Fibroblast of lung (primary cell): ENCODE data around the gene TMEM234. TPM values are rescaled to one million over a fixed set of nuclear protein-coding genes. Genes with fewer than 3 reads are reported as not detected.

ENCODE experiments used
- DNase-seq, 2 donors: peaks; one replicate each; pipeline versions ENCODE4 v3.0.0 to v3.0.0-alpha.2; 2010; ENCODE audit warnings: low read depth in 2 of 2
- H2AFZ ChIP-seq: 2 replicates; pipeline ENCODE4 v1.5.1; 2012; ENCODE audit warnings: low read length, control low read depth, inconsistent platforms
- H3K27ac ChIP-seq: 2 replicates; pipeline ENCODE4 v1.5.1; 2011; ENCODE audit warnings: low read length, control low read depth; ENCODE audit not compliant: insufficient read depth
- H3K27me3 ChIP-seq: 2 replicates; pipeline ENCODE4 v1.5.1; 2011; ENCODE audit warnings: mild to moderate bottlenecking, low read length; ENCODE audit not compliant: control insufficient read depth, insufficient read depth
- H3K36me3 ChIP-seq: 2 replicates; pipeline ENCODE4 v1.5.1; 2011; ENCODE audit warnings: low read length; ENCODE audit not compliant: control insufficient read depth, insufficient read depth
- H3K4me1 ChIP-seq: 2 replicates; pipeline ENCODE4 v1.5.1; 2011; ENCODE audit warnings: low read length; ENCODE audit not compliant: control insufficient read depth, insufficient read depth; ENCODE audit errors: extremely low read depth
- H3K4me2 ChIP-seq: 2 replicates; pipeline ENCODE4 v1.5.1; 2011; ENCODE audit warnings: low read length, control low read depth; ENCODE audit not compliant: insufficient read depth; ENCODE audit errors: extremely low read depth
- H3K4me3 ChIP-seq, 4 experiments: fragments of 200-600 bp in 1 of 4; sonication (generic) in 1 of 4; replicated peaks in 1 of 4; 2 replicates each; pipeline ENCODE4 v1.5.1; 2011 to 2016; ENCODE audit warnings: low read length in 4 of 4, low read depth in 3 of 4, mild to moderate bottlenecking in 3 of 4, control low read depth in 2 of 4, inconsistent platforms in 1 of 4, mixed read lengths in 1 of 4; ENCODE audit not compliant: insufficient read depth in 1 of 4; ENCODE audit errors: control extremely low read depth in 1 of 4
- H3K79me2 ChIP-seq: 2 replicates; pipeline ENCODE4 v1.5.1; 2012; ENCODE audit warnings: mild to moderate bottlenecking, low read length, inconsistent platforms; ENCODE audit not compliant: control insufficient read depth, insufficient read depth
- H3K9ac ChIP-seq: 2 replicates; pipeline ENCODE4 v1.5.1; 2011; ENCODE audit warnings: mild to moderate bottlenecking, low read length, control low read depth; ENCODE audit not compliant: insufficient read depth
- H3K9me3 ChIP-seq: 2 replicates; pipeline ENCODE4 v1.5.1; 2012; ENCODE audit warnings: low read depth, low read length; ENCODE audit not compliant: control insufficient read depth, insufficient read depth
- H4K20me1 ChIP-seq: 2 replicates; pipeline ENCODE4 v1.5.1; 2011; ENCODE audit warnings: low read length; ENCODE audit not compliant: control insufficient read depth, insufficient read depth; ENCODE audit errors: extremely low read depth
- CTCF ChIP-seq, 2 donors: IDR thresholded peaks in 1 of 2; conservative IDR thresholded peaks in 1 of 2; 1 replicate in 1 of 2; 2 replicates in 1 of 2; pipeline ENCODE4 v1.5.1; 2011 to 2012; ENCODE audit warnings: low read length in 2 of 2, control low read depth in 1 of 2, inconsistent platforms in 1 of 2, low read depth in 1 of 2, mild to moderate bottlenecking in 1 of 2
- EZH2 ChIP-seq: IDR thresholded peaks from 2 replicates; pipeline ENCODE4 v1.5.1; 2012; ENCODE audit warnings: low read length, control low read depth, mild to moderate bottlenecking; ENCODE audit errors: missing control alignments
- polyA plus RNA-seq, 2 donors: library from polyadenylated mRNA; depleted of rRNA in 1 of 2; stranded (reverse) in 1 of 2; unstranded in 1 of 2; fragments of >200 nt; gene quantifications; 2 replicates each; pipeline ENCODE4 v1.2.1, GENCODE V29; 2011 to 2012; ENCODE audit warnings: missing spikeins in 1 of 2
- total RNA-seq: library from RNA; depleted of rRNA; stranded (reverse); fragments of >200 nt; gene quantifications from 2 replicates; pipeline ENCODE4 v1.2.1, GENCODE V29; 2014

Gene TMEM234
- total and polyA plus RNA-seq, 2 donors (not counting 1 experiment from before 2014, with no cell fraction given) = 15.8 to 17.5 TPM

DNA sequence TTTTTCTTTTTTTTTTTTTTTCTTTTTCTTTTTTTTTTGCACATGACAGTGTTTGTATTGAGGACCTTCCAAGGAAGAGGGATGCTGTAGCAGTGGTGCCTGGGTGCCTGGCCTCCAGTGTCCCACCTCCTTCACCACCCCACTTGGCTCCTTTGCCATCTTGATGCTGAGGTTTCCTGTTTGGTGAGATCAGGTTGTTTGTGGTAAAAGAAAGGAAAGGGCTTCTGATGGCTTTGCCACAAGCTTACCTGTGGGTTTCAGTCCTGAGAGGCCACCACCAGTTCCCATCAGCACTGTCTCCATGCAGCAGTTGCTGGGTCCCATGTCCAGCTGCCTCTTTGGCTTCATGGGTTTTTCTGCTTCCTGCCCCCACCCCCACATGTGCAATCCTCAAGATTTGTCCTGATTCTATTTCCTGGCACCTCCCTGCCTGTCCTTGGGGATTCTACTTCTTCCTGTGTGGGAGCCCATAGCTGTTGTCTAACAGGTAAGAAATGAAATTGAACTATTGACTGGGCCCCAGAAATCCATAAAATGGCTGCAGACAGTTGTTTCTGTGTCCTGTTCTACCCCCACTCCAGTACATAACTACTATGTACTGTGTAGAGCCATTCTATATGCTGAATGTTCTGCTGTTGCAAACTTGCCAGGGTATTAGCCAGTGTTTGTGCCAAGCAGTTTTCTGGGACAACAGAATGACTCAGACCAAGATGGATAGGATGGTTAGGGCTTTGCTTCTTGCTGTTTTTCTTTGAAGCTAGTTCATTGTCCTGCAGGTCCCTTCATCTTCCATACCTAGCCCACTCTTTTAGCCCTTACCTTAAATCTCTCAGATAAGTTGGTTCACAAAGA lies 26.0 kb downstream of the TMEM234 start:
- H3K27me3 ChIP-seq = no peaks in the 10 kb centered on the region
- TF ChIP-seq CTCF (conservative IDR thresholded peaks at IDR 0.05 in 1 of 2, IDR thresholded peaks at IDR 0.05 in 1 of 2; ENCODE audit: low read depth in 1 of 2, low read length in 2 of 2) = no peak
- TF ChIP-seq EZH2 = no peak
- DNase-seq = peak in 1 of 2 donors; percentile 53
- no peak overlapping the region for H3K4me3 ChIP-seq
- H3K27ac ChIP-seq = no peak overlapping the region
- H2AFZ ChIP-seq = no peak overlapping the region
- H4K20me1 ChIP-seq = no peaks in the 10 kb centered on the region
- no peaks in the 10 kb centered on the region for H3K79me2 ChIP-seq
- H3K9me3 ChIP-seq = no peaks in the 10 kb centered on the region
- H3K36me3 ChIP-seq = peaks cover 45% of the 10 kb centered on the region
- H3K9ac ChIP-seq = no peak overlapping the region
- H3K4me2 ChIP-seq = no peak overlapping the region
- peaks cover 14% of the 10 kb centered on the region for H3K4me1 ChIP-seq

DNA sequence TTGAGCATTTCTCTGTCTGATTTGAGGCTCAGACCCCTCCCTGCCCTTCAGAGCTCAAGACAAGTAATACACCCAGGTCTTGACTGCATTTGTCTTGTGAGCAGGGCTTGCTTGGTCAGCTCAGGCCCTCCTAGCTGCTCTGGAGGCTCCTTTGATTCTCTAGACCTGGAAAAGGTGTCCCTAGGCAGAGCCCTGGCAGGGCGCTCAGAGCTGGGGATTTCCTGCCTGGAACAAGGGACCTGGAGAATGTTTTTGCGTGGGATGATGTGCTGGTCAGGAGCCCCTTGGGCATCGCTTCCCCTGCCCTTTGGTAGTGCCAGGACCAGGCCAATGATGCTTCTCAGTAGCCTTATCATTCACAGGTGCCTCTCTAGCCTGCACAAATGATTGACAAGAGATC lies 26.6 kb downstream of the TMEM234 start:
- Histone ChIP-seq H3K4me1 (peaks cover 14% of the 10 kb centered on the region), H3K4me3 (no peak overlapping the region), H3K27ac (no peak overlapping the region), H3K9ac (no peak overlapping the region), H3K9me3 (no peaks in the 10 kb centered on the region), H3K27me3 (no peaks in the 10 kb centered on the region), H3K79me2 (no peaks in the 10 kb centered on the region), H3K36me3 (peaks cover 48% of the 10 kb centered on the region), H3K4me2 (no peak overlapping the region), H2AFZ (no peak overlapping the region), H4K20me1 (no peaks in the 10 kb centered on the region)
- TF ChIP-seq EZH2 (no peak), CTCF (conservative IDR thresholded peaks at IDR 0.05 in 1 of 2, IDR thresholded peaks at IDR 0.05 in 1 of 2; ENCODE audit: low read depth in 1 of 2, low read length in 2 of 2) (no peak)
- DNase-seq = no peak

DNA sequence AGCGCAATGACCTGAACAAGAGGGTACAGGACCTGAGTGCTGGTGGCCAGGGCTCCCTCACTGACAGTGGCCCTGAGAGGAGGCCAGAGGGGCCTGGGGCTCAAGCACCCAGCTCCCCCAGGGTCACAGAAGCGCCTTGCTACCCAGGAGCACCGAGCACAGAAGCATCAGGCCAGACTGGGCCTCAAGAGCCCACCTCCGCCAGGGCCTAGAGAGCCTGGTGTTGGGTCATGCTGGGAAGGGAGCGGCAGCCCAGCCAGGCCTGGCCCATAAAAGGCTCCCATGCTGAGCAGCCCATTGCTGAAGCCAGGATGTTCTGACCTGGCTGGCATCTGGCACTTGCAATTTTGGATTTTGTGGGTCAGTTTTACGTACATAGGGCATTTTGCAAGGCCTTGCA lies 27.2 kb downstream of the TMEM234 start:
- no peak overlapping the region for H3K9ac ChIP-seq
- H3K79me2 ChIP-seq = no peaks in the 10 kb centered on the region
- no peaks in the 10 kb centered on the region for H3K9me3 ChIP-seq
- H3K27ac ChIP-seq = no peak overlapping the region
- H3K27me3 ChIP-seq = no peaks in the 10 kb centered on the region
- TF ChIP-seq EZH2 (no peak), CTCF (conservative IDR thresholded peaks at IDR 0.05 in 1 of 2, IDR thresholded peaks at IDR 0.05 in 1 of 2; ENCODE audit: low read depth in 1 of 2, low read length in 2 of 2) (no peak)
- H3K4me3 ChIP-seq = no peak overlapping the region
- H3K4me1 ChIP-seq = peaks cover 13% of the 10 kb centered on the region
- no peak overlapping the region for H3K4me2 ChIP-seq
- no peaks in the 10 kb centered on the region for H4K20me1 ChIP-seq
- H3K36me3 ChIP-seq = peaks cover 54% of the 10 kb centered on the region
- H2AFZ ChIP-seq = no peak overlapping the region
- DNase-seq = no peak
